ENCODE results near the gene MYADML2.
"Not testable (repeated sequence)": the region's sequence is repeated elsewhere in the genome, so short reads cannot be mapped to it uniquely, and the experiment has no call there.

The MYADML2 gene

DNA sequence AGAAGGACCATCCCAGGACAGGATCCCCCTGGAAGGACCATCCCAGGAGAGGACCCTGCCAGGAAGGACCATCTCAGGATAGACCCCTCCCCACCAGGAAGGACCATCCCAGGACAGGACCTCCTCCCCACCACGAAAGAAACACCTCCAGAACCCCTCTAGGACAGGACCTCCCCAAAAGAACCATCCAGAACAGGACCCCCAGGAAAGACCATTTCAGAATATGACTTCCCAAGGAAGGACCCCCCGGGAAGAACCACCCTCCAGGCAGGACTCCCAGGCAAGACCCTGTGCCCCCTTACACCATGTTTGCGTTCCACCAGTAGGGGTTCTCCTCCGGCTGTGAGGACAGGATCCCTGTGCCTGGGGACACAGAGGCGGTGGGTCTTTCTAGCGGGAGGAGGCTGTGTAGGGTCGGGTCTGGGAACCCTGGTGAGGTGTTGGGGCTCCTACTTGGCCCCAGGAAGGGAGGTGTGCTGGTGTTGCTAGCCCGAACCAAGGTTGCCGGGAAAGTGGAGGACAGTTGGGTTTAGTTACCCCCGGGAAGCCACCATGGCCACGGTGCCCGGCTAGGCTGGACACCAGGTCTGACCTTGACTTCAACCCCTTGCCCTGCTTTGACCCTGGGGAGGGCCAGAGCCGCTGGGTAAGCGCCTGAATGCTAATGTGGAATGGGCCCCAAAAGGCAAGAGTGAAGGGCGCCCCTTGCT lies 11.8 kb upstream of the MYADML2 start:
- DNase-seq, result no peak

DNA sequence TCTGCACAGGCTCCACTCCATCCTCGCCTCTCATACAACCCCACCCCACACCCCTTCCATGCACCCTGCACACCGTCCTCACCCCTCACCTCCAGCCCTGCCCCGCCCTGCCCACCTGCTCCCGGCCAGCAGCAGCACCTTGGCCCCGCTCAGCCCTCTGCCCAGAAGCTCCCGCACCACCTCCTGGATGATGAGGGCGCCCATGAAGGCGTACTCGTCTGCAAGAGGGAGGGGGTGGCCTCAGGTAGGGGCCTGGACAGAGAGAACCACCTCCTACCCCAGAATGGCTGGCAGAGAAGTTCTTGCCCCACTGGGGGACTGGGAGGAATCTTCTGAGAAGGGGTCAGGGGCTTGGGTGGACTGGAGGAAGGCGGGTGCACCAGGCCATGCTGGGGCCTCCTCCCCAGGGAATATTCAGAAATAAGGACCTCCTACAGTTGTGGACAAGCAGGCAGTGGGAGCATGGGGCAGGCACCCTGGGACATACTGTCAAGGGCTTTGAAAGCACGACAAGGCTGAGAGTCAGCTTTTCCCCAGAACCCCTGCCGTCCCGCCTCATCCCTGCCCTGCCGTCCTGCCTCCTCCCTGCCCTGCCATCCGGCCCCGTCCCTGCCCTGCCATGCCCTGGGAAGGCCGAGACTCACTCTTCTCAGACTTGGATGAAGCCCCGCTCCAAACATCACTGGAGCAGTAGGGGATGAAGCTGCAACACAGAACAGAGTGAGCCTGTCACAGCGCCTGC lies 10.8 kb upstream of the MYADML2 start:
- DNase-seq, result no peak

DNA sequence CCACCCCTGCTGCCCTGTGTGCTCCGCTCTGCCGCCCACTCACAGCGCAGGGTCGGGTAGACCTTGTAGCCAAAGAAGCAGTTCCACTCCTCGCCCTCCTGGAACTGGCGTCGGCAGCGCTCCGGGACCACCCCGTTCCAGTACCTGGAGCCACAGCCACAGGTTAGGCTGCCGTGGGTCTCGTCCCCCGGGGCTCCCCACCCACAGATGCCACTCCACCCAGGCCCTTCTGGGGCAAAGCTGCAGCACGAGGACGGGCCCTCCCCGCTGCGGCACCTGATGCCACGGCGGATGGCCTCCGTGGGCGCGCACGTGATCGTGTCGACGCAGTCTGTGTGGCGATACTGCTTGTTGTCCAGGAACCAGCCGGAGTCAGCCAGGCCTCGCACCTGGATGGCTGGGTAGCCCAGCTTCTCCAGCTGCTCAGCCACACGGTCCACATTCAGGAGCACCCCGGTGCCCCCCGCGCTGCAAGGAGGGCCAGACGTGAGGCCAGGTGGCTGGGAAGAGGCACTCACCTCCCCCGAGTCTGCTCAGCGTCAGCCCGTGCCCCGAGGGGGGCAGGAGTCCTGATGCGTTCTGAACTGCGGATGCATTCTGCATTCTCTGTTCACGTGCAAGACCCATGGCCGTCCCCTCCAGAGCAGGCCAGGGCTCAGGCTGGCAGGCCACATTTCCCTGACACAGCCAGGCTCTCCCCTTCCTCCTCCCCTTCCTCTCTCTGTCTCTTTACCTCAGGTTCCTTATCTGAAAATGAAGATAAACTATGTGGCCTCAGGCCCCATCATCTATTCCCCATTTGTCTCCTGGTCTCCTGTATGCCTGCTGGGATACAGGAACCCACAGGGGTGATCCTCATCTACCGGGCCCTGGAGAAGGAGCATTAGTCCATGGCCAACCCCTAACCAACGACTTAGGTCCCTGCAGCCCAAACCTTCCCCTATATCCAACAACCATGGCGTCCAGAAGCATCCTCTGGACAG lies 9.9 kb upstream of the MYADML2 start:
- DNase-seq, result no peak

DNA sequence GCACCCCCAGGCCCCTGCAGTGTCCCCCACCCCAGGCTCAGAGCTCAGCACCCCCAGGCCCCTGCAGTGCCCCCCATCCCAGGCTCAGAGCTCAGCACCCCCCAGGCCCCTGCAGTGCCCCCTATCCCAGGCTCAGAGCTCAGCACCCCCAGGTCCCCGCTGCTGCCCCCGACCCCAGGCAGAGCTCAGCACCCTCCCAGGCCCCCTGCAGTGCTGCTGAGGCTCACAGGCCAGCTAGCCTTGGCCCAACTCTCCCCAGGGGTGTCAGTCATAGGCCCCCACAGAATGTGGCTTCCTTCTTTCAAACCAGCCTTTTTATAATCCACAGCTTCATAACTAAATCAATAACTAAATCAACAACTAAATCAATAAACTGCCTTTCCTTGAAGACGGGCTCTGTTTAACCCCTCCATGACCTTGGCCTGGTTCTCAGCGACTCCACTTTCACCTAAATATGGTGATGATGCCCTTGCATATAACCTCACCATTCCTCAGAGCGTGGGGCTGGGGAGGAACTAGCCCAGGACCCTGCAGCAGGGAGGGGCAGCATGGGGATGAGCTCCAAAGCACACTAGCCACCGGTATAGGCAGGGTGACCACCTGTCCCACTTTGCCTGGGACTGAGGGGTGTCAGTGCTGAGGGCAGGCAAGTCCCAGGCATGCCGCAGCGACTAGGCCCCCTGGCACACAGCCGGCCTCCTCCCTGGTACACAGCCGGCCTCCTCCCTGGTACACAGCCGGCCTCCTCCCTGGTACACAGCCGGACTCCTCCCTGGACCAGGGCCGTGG lies 8.9 kb upstream of the MYADML2 start:
- DNase-seq, result no peak

DNA sequence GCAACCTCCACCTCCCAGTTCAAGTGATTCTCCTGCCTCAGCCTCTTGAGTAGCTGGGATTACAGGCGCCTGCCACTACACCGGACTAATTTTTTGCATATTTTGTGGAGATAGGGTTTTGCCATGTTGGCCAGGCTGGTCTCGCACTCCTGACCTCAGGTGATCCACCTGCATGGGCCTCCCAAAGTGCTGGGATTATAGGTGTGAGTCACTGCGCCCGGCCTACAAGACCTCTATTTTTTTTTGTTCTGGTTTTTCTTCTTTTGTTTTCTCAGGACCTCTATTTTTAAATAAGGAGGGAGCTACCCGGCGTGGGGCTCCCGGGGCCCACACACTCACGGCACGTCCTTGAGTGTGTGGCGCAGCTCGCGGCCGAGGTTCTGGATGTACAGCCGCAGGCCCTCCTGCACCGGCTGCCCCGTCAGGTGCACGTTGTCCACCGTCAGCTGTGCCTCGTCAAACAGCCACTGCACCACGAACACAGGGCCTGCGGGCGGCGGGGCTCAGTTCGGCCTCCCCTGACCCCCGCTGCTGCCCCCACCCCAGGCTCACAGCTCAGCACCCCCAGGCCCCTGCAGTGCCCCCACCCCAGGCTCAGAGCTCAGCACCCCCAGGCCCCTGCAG lies 8.1 kb upstream of the MYADML2 start:
- no peak for DNase-seq

DNA sequence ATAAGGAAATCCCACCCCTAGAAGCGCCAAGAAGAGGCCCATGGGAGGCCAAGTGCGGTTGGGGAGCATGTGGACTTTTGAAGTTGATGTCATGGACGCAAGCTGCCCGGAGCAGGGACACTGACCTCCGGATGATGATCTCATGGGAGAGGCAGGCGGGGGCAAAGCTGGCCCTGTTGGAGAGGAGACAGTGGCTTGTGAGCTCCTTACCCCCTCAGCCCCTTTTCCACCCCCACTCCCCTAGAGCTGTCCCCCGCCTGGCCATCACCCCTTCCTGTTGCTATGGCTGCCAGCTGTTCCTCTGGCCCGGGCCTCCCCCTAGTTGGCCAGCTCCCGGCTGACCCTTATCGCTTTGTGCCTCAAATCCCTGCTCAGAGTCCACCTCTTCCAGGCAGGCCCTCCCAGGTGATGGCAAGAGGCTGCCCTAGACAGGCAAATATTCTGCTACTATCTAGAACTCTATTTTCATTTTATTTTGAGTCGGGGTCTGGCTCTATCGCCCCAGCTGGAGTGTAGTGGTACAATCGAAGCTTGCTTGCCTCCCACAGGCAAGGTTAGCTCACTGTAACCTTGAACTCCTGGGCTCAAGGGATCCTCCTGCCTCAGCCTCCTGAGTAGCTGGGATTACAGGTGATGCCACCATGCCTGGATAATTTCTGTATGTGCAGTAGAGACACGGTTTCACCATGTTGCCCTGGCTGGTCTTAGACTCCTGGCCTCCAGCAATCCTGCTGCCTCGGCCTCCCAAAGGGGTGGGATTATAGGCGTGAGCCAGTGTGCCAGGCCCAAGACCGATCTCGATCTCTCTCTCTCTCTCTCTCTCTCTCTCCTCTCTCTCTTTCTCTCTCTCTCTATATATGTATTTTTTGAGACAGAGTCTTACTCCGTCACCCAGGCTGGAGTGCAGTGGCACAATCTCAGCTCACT lies 7.4 kb upstream of the MYADML2 start:
- DNase-seq, result no peak

DNA sequence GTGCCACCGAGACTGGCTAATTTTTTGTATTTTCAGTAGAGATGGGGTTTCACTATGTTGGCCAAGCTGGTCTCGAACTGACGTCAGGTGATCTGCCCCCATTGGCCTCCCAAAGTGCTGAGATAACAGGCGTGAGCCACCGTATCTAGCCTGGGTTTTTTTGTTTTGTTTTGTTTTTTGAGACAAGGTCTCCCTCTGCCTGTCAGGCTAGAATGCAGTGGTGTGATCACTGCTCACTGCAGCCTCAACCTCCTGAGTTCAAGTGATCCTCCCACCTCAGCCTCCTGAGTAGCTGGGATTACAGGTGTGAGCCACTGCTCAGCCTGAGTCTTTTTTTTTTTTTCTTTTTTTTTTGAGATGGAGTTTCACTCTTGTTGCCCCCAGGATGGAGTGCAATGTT lies 6.4 kb upstream of the MYADML2 start:
- DNase-seq, result not testable (repeated sequence)

DNA sequence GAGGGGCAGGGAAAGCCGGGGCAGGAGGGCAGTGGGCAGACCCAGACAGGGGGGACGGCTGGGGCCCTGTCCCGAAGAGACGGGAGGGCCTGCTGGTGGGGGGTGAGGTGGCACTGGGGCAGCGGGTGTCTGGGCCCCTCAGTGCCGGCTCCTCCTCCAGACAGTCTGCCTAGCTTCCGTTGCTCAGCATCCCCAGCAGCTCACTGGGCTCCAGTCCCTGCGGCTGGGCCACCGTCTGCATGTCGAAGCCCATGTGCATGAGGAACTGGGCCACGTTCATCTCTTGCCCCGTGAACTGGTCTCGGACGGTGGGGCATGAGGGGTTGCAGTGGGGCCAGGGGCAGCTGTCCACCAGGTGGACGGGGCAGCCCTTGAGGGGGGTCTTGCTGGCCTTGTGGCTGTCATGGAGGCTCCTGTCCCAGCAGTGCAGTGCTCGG lies 5.8 kb upstream of the MYADML2 start:
- no peak for DNase-seq

DNA sequence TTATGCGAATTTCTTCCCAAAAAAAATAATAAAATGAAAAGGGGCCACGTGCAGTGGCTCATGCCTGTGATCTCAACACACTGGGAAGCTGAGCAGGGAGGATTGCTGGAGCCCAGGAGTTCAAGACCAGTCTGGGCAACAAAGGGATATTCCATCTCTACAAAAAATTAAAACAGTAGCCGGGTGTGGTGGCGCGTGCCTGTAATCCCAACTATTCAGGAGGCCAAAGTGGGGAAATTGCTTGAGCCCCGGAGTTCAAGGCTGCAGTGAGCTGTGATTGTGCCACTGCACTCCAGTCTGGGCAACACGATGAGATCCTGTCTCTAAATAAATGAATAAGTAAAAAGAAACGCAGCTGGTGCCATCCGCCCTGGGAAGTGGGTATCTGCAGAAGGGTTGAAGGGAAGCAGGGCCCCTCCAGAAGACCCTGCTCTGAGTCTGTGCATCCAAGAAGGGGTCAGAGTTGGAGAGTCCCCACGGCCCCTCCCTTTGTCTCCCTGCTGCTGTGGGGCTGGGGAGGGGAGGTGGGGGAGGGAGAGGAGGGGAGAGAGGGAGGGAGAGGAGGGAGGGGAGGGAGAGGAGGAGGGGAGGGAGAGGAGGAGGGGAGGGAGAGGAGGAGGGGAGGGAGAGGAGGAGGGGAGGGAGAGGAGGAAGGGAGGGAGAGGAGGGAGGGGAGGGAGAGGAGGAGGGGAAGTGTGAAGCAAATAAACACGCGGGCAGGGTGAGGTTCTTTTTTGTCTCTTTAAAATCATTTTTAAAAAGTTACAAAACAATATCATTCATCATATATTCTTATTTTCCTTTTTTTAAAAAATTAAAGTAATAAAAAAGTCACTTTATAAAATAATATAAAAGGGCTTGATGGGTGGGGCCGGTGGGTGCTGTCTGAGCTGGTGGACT lies 5.0 kb upstream of the MYADML2 start:
- DNase-seq, result no peak

DNA sequence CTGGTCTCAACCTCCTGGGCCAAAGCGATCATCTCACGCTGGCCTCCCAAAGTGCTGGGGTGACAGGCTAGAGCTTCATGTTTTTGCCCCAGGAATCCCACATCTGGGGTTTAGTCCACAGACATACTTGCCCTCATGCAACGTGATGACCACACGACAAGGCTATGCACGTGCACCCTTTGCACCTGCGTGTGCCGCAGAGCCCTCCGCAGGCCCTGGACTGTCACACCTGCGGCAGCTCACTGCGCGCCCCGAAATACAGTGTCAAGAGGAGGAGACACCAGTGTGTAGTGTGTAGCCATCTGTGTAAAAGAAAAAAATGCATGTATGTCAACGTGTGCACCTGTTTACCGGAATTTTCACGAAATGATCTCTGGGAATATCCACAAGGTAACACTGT lies 3.5 kb upstream of the MYADML2 start:
- DNase-seq, result no peak

DNA sequence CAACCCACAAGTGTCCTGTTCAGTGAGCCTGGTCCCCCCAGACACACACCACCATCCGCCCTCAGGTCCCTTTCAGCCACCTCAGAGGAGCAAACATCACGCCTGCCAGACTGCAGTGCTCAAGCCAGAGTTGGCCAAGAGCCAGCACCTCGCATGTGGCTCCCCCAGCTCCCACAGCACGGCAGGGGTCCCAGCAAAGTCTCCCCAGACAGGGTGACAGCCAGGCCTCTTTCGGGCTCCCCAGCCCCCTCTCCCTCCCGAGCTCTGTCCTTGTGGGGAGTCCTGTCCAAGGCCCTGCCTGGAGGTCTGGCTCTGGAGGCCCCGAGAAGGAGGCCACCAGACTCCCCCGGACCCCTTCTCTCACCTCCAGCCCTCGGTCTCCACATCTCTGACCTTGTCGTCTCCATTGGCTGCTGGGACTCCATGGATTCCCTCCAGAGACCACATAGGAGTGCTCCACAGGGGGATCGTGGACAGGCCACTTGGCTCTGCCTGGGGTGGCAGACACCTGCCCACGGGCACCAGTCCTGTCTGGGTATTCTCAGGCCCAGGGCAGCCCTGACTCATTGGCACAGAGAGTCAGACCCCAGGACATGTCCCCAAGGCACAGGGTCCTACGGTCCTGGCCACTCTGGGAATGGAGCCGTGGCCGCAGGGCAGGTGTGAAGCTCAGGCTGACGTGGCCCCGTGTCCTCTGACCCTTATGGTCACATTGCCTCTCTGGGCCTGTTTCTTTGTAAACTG lies 1.8 kb upstream of the MYADML2 start:
- no peak for DNase-seq

DNA sequence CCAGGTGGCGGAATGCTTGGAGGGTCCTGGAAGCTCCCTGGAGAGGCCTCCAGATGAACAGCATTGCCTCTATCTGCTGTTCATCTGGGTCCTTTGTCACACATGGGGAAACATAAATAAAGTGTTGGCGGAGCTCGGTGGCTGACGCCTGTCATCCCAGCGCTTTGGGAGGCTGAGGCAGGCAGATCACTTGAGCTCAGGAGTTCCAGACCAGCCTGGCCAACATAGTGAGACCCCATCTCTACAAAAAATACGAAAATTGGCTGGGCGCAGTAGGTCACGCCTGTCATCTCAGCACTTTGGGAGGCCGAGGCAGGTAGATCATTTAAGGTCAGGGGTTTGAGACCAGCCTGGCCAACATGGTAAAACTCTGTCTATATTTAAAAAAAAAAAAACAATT lies 2.2 kb downstream of the MYADML2 start:
- DNase-seq, result no peak

DNA sequence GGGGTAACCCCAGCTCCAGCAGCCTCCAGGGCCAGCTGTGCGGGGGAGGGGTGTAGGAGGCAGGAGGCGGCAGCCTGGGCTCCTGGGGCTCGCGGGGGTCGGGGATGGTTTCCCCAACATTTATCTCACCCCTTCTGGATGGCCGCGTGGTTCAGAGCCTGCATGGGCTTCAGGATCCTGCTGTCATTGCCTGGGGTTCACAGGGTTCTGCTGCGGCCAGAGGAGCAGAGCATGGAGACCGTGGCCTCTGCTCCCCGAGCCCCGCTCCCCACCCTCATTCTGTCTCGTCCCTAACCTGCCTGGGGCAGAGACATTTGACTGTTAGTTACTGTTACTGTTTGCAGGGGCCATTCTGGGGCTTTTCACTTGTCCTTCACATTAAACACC lies 4.9 kb downstream of the MYADML2 start:
- DNase-seq, result no peak

DNA sequence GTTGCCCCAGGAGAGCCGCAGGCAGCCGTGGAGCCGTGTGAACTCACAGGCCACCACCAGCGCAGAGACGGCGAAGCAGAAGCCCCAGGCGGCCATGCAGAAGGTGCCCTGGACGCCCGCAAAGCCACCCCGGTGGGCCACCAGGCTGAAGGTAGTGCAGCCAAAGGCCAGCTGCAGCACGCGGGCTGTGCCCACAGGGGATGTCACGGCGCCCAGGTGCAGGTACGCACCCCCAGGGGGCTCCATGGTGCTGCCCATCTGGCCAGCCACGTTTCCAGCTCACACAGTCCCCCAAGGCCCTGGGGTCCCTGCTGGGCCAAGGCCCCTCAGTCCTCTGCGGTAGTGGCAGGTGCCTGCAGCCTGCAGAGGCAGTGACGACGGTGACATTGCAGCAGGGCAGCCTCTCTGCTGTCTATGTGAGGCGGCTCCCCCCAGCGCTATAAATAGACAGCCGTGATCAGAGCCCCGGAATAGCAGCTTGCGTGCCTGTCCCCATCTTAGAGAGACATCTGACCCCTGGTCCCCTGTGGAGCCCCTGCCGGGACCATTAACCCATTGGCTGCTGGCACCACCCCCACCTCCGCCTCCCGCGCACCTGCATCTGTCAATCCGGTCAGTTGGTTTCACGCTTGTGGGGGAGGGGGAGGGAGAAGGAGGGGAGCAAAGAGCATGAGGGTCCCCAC lies 5.4 kb downstream of the MYADML2 start:
- DNase-seq, result no peak

DNA sequence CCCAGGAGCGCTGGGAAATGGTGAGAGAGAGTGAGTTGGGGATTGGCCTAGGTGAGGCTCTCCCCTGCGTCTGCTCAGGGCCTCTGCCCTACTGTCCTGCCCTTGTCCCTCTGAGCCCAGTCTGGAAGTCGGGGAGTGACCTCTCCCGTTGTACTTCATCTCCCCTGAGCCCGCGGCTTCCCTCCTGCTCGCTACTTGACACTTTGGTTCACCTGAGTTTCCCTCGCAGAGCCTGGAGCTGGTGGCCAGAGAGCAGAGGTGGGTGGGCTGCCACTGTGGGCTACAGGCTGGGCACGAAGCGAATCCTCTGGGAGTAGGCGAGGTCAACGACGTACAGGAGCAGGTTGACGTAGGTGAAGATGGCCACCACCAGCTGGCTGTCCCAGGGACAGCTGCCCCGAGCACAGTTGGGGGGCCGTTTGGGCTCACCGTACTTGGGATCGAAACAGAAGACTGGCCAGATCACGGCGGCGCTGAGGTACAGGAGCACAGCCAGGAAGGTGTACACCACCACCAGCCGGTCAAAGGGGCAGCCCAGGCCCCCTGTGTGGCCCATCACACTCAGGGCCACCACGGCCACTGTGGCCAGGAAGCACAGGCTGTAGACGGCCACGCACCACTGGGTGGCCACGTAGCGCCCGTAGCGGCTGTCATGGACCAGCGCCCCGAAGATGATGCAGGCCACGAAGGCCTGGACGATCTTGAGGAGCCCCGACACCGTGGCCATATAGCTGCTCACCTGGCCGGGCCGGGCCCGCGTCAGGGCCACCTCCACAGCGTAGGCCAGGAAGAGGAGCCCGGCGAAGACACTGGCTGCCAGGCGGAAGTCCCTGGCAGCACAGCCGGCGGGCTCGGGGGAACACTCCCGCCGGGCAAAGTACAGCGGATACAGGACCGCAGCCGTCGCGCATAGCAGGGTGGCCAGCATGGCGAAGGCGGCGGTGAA lies 6.2 kb downstream of the MYADML2 start:
- DNase-seq, result no peak

DNA sequence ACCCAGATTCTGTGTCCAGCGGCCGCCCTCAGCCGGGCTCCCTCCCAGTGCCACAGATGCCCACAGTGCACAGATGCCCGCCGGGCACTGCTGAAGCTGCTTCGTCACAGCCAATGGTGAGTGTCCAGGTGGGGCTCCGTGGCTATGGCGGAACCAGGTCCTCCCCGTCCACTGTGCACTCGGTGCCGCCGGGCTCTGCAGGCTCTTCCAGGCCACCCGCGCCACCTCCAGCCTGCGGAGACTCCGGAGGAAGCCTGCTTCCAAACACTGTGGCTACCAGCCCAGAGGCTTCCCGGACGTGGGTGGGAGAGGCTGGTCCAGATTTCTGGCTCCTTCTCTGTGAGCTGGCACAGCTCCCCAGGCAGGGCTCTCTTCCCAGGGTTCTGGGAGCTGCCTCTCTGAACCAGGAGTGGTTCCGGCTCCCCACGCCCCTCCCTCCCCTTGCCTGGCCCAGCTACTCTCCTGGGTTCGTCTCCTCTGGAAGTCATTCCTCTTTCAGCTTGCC lies 7.1 kb downstream of the MYADML2 start:
- no peak for DNase-seq

DNA sequence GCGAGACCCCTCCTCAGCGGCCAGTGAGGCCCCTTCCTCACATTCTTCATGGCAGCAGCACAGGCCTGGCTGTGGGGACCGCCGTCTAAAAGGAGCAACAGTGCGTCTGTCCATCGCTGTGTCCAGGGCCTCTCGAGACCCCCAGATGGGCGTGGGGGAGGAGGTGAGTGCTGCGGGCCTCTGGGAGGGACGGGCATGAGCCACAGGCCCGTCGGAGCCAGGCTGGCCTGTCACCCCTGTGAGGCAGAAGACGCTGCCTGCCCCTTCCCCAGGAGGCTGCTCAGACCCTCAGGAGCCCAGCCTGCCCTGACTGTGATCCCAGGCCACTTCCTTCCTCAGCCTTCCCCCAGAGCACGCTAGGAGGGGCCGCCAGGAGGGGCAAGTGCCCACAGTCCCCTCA lies 7.8 kb downstream of the MYADML2 start:
- no peak for DNase-seq
